ENCODE results near the gene MSH2.
"Not testable (repeated sequence)": the region's sequence is repeated elsewhere in the genome, so short reads cannot be mapped to it uniquely, and the experiment has no call there.

MSH2 gene

GRCh38 chr2:47485751-47486300 lies 82.9 kb downstream of the MSH2 start:
- TF ChIP-seq POLR2A (IDR thresholded peaks at IDR 0.05; ENCODE audit: low read length) (no peak), GATA1 (IDR thresholded peaks at IDR 0.05; ENCODE audit: low read depth, low read length) (no peak)
- DNase-seq: no peak

- TF ChIP-seq POLR2A (IDR thresholded peaks at IDR 0.05; ENCODE audit: low read length) (no peak), GATA1 (IDR thresholded peaks at IDR 0.05; ENCODE audit: low read depth, low read length) (no peak)
- peak; percentile 21 to 33 for DNase-seq
Measured at GRCh38 chr2:47486841-47487497, 84.0 kb downstream of the MSH2 start.

GRCh38 chr2:47487498-47487875 lies 84.5 kb downstream of the MSH2 start:
- no peak for TF ChIP-seq POLR2A (IDR thresholded peaks at IDR 0.05; ENCODE audit: low read length)
- no peak for TF ChIP-seq GATA1 (IDR thresholded peaks at IDR 0.05; ENCODE audit: low read depth, low read length)
- no peak for DNase-seq

- TF ChIP-seq GATA1 (IDR thresholded peaks at IDR 0.05; ENCODE audit: low read depth, low read length) (no peak), POLR2A (IDR thresholded peaks at IDR 0.05; ENCODE audit: low read length) (no peak)
- peak; percentile 19 to 60 for DNase-seq
Measured at GRCh38 chr2:47488870-47489584, 86.1 kb downstream of the MSH2 start.

DNA sequence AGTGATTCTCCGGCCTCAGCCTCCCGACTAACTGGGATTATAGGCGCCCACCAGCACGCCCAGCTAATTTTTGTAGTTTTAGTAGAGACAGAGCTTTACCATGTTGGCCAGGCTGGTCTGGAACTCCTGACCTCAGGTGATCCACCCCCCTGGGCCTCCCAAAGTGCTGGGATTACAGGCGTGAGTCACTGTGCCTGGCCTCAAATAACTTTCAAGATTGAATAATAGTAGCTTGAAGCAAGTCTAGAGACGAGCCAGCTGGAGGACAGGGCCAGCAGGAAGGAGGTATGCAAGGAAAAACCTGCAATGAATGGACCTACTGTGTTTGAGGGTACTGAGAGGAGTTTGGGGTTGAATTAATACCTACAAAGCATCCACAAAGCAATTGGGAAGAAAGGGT lies 87.5 kb downstream of the MSH2 start:
- TF ChIP-seq GATA1 (IDR thresholded peaks at IDR 0.05; ENCODE audit: low read depth, low read length) (no peak), POLR2A (IDR thresholded peaks at IDR 0.05; ENCODE audit: low read length) (no peak)
- DNase-seq: no peak

- no peak for DNase-seq
- TF ChIP-seq GATA1 (IDR thresholded peaks at IDR 0.05; ENCODE audit: low read depth, low read length): no peak
- TF ChIP-seq POLR2A (IDR thresholded peaks at IDR 0.05; ENCODE audit: low read length): no peak
Measured at GRCh38 chr2:47493317-47494035, 90.5 kb downstream of the MSH2 start.

- TF ChIP-seq GATA1 (IDR thresholded peaks at IDR 0.05; ENCODE audit: low read depth, low read length): no peak
- TF ChIP-seq POLR2A (IDR thresholded peaks at IDR 0.05; ENCODE audit: low read length): no peak
- DNase-seq: no peak
Measured at GRCh38 chr2:47494267-47495130, 91.5 kb downstream of the MSH2 start.

- TF ChIP-seq POLR2A (IDR thresholded peaks at IDR 0.05; ENCODE audit: low read length) (no peak), GATA1 (IDR thresholded peaks at IDR 0.05; ENCODE audit: low read depth, low read length) (no peak)
Measured at GRCh38 chr2:47497843-47498460, 95.0 kb downstream of the MSH2 start.

GRCh38 chr2:47499093-47499492 lies 96.1 kb downstream of the MSH2 start:
- DNase-seq: no peak
- TF ChIP-seq GATA1 (IDR thresholded peaks at IDR 0.05; ENCODE audit: low read depth, low read length): no peak
- no peak for TF ChIP-seq POLR2A (IDR thresholded peaks at IDR 0.05; ENCODE audit: low read length)

More at GRCh38 chr2:47497843-47498460, 95.0 kb downstream of the MSH2 start:
- peak in 1 of 2 experiments; percentile 35 for DNase-seq

DNA sequence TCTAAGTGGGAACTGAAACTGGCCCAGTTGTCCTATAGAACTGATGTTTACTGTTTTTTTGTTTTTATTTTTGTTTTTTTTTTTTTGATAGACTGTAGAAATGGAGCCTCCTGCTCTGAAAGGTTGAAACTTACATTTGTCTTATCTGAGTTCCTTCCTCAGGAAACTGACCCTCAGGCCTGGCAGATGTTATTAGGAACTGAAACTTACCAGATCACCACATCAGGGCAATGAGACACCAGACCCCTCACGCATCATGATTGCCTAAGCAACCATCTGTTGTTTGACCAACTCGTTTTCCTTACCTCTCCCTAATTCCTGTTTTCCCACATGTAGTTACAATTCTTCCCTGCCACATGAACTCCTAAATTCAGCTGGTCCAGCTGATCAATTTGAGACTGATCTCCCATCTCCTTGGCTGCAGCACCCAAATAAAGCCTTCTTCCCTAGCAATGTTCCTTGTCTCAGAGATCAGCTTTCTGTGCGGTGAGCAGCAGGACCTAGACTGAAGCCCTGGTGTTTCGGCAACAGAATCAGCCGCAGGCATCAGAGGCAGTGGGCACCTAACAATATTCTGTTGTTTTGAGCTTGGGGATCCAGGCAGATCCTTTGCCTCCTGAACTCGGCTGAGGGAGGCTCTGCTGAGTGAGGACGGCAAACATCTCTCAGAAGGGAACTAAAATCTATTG lies 96.8 kb downstream of the MSH2 start:
- no peak for DNase-seq

GRCh38 chr2:47501374-47502200 lies 98.6 kb downstream of the MSH2 start:
- no peak for TF ChIP-seq POLR2A (IDR thresholded peaks at IDR 0.05; ENCODE audit: low read length)
- TF ChIP-seq GATA1 (IDR thresholded peaks at IDR 0.05; ENCODE audit: low read depth, low read length): no peak
- DNase-seq: no peak

More for the DNA sequence above, 96.8 kb downstream of the MSH2 start:
- TF ChIP-seq POLR2A (IDR thresholded peaks at IDR 0.05; ENCODE audit: low read length) (no peak), GATA1 (IDR thresholded peaks at IDR 0.05; ENCODE audit: low read depth, low read length) (no peak)

DNA sequence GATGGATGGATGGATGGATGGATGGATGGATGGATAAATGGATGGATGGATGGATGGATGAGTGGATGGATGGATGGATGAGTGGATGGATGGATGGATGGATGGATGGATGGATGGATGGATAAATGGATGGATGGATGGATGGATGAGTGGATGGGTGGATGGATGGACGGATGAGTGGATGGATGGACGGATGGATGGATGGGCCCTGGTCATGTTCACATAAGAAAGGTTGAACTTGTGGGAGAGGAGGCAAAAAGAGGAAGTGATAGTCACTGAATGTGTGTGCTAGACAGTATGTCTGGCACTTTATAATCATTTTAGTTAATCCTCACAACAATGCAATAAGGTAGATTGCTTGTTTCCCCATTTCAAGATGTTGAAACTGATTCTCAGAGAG lies 99.5 kb downstream of the MSH2 start:
- not testable (repeated sequence) for DNase-seq

All from erythroblast (primary cell).